NT2/D1 (cell line): ENCODE data around the gene GRM5.

Experiments
- YY1 ChIP-seq: IDR thresholded peaks from 2 replicates; pipeline ENCODE4 v1.6.1; 2011; ENCODE audit not compliant: insufficient read length, insufficient read depth
- ZNF274 ChIP-seq: IDR thresholded peaks from 2 replicates; pipeline ENCODE4 v1.6.1; 2011; ENCODE audit warnings: mild to moderate bottlenecking, low read depth, low read length

DNA sequence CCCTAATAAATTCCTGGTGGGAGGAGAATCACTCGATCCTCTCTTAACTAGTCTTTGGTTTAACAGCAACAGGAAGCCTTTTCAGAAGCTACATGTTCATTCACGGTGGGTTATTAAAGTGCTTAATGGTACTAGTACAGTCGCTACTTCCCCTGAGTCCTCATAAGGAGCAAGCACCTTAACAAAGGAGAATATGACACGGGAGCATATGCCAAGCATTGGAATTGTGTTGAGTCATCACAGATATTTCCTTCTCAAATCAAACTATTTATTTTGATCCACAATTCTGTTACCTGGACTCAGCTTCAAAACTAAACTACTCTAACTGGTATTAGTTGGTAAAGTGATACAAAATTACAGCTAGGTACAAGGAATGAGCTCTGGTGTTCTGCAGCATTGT is 550.8 kb downstream of the GRM5 start:
- TF ChIP-seq ZNF274 (no peak), YY1 (no peak)
